K562 (cell line): ENCODE data around the gene MASP1. TPM values are rescaled to one million over a fixed set of nuclear protein-coding genes. Genes with fewer than 3 reads are reported as not detected.

ENCODE experiments used
- BRD4 ChIP-seq: fragments of 200-600 bp; sonication (generic); IDR thresholded peaks from 2 replicates; pipeline ENCODE4 v1.6.1; 2017; ENCODE audit warnings: inconsistent platforms
- CHCHD3 ChIP-seq: fragments of 250-450 bp; sonication (Bioruptor Pico); IDR thresholded peaks from 2 replicates; pipeline ENCODE4 v2.1.2; 2022; ENCODE audit warnings: mild to moderate bottlenecking
- CREM ChIP-seq: IDR thresholded peaks from 2 replicates; pipeline ENCODE4 v1.6.1; 2014; ENCODE audit warnings: antibody characterized with exemption, low read depth
- ESRRB ChIP-seq: fragments of 250-450 bp; sonication (Bioruptor Pico); IDR thresholded peaks from 2 replicates; pipeline ENCODE4 v1.5.0; 2020; ENCODE audit warnings: mild to moderate bottlenecking, moderate library complexity, borderline replicate concordance
- FIP1L1 ChIP-seq: fragments of 200-400 bp; formaldehyde crosslinking; IDR thresholded peaks from 2 replicates; pipeline ENCODE4 v1.6.1; 2018; ENCODE audit warnings: mild to moderate bottlenecking, low read depth, low read length; ENCODE audit not compliant: poor library complexity, severe bottlenecking
- FOSL1 ChIP-seq: fragments of 200-800 bp; sonication (Bioruptor generic); conservative IDR thresholded peaks from 2 replicates; pipeline ENCODE4 v1.6.1; 2016; ENCODE audit warnings: missing genetic modification characterization, missing compliant biosample characterization
- FOXJ3 ChIP-seq: sonication (generic); formaldehyde crosslinking; IDR thresholded peaks from 2 replicates; pipeline ENCODE4 v1.4.0; 2020; ENCODE audit warnings: mild to moderate bottlenecking, missing genetic modification reagents
- FOXM1 ChIP-seq, 2 experiments: fragments of 450-650 bp in 1 of 2; sonication (generic) in 1 of 2; formaldehyde crosslinking in 1 of 2; IDR thresholded peaks; 2 replicates each; pipeline versions ENCODE4 v1.6.1 to v1.9.0; 2017 to 2022; ENCODE audit warnings: low read depth in 2 of 2, mild to moderate bottlenecking in 2 of 2, missing genetic modification reagents in 1 of 2, moderate library complexity in 1 of 2
- HMBOX1 ChIP-seq: sonication (generic); IDR thresholded peaks from 2 replicates; pipeline ENCODE4 v1.6.1; 2016
- HMG20B ChIP-seq: fragments of 250-450 bp; sonication (Bioruptor Pico); IDR thresholded peaks from 2 replicates; pipeline ENCODE4 v1.5.0; 2021; ENCODE audit warnings: mild to moderate bottlenecking
- LEF1 ChIP-seq: fragments of 450-650 bp; IDR thresholded peaks from 2 replicates; pipeline ENCODE4 v1.6.1; 2016; ENCODE audit warnings: mild to moderate bottlenecking
- MITF ChIP-seq: IDR thresholded peaks from 2 replicates; pipeline ENCODE4 v1.6.1; 2014; ENCODE audit warnings: antibody characterized with exemption
- RCOR1 ChIP-seq, 2 experiments: IDR thresholded peaks; 2 replicates each; pipeline ENCODE4 v1.6.1; 2012; ENCODE audit warnings: low read depth in 2 of 2, low read length in 2 of 2, borderline replicate concordance in 1 of 2, improper control_type of control experiment in 1 of 2
- SREBF2 ChIP-seq: sonication (generic); formaldehyde crosslinking; IDR thresholded peaks from 2 replicates; pipeline ENCODE4 v1.4.0; 2020; ENCODE audit warnings: mild to moderate bottlenecking, missing genetic modification reagents
- TEAD4 ChIP-seq, 2 experiments: sonication (generic) in 1 of 2; formaldehyde crosslinking in 1 of 2; IDR thresholded peaks; 2 replicates each; pipeline versions ENCODE4 v1.6.1 to v1.8.0; 2012 to 2022; ENCODE audit warnings: borderline replicate concordance in 1 of 2, inconsistent platforms in 1 of 2, low read length in 1 of 2, mild to moderate bottlenecking in 1 of 2, missing genetic modification reagents in 1 of 2
- TRIM25 ChIP-seq: fragments of 450-650 bp; IDR thresholded peaks from 2 replicates; pipeline ENCODE4 v1.7.0; 2016; ENCODE audit warnings: borderline replicate concordance
- ZMIZ1 ChIP-seq, 2 experiments: fragments of 150-350 bp in 1 of 2; IDR thresholded peaks; 2 replicates each; pipeline ENCODE4 v1.6.1; 2012 to 2016; ENCODE audit warnings: low read depth in 2 of 2, low read length in 2 of 2, mild to moderate bottlenecking in 1 of 2, moderate library complexity in 1 of 2
- ZNF134 ChIP-seq: fragments of 250-450 bp; sonication (Bioruptor Pico); conservative IDR thresholded peaks from 2 replicates; pipeline ENCODE4 v1.4.0; 2020
- polyA plus RNA-seq, 8 experiments: library from polyadenylated mRNA; depleted of rRNA in 4 of 8; stranded (reverse) in 5 of 8; unstranded in 3 of 8; fragments of >200 nt; fragmentation: Nextera tagmentation in 2 of 8; fragmentation: Illumina TruSeq in 1 of 8; extraction: Ambion mirVana in 2 of 8; extraction: Trizol in 1 of 8; gene quantifications; 2 replicates each; pipeline versions ENCODE4 v1.2.1 to v1.2.3, GENCODE V29; 2011 to 2014; ENCODE audit warnings: inconsistent platforms in 1 of 8, missing spikeins in 1 of 8
- total RNA-seq, 7 experiments: library from RNA; depleted of rRNA in 6 of 7; stranded (reverse); fragments of >200 nt in 6 of 7; fragmentation: Illumina TruSeq in 2 of 7; extraction: Trizol in 2 of 7; gene quantifications; 2 replicates each; pipeline versions ENCODE4 v1.2.1 to v1.2.3, GENCODE V29; 2011 to 2021; ENCODE audit warnings: low replicate concordance in 1 of 7

The MASP1 gene
- total and polyA plus RNA-seq, 9 of the 15 experiments (the other 6 are each of a cell fraction or from before 2014, with no cell fraction given) = 0.03 to 0.24 (median 0.20) TPM; not detected in 3

GRCh38 chr3:187186801-187187421 lies 104.6 kb downstream of the MASP1 start (continued):
- no peak for TF ChIP-seq ZMIZ1 (IDR thresholded peaks at IDR 0.05; ENCODE audit: low read depth in 2 of 2, low read length in 2 of 2)
- peak in 1 of 2 experiments; percentile 86; a peak in 2 of 4 replicates for TF ChIP-seq RCOR1 (IDR thresholded peaks at IDR 0.05; ENCODE audit: borderline replicate concordance in 1 of 2, low read depth in 2 of 2, low read length in 2 of 2)
- TF ChIP-seq FOSL1 (tag) = peak; percentile 88
- peak; percentile 21; the same call in 1 of the 2 replicates for TF ChIP-seq TEAD4 (IDR thresholded peaks at IDR 0.05; ENCODE audit: low read length)
- TF ChIP-seq TEAD4 (CRISPR knock-in tag; IDR thresholded peaks at IDR 0.05; ENCODE audit: borderline replicate concordance) = no peak
- TF ChIP-seq TRIM25 = no peak
- no peak for TF ChIP-seq HMG20B (CRISPR knock-in tag)
- TF ChIP-seq FOXM1 (IDR thresholded peaks at IDR 0.05; ENCODE audit: low read depth) = no peak
- TF ChIP-seq FOXM1 (CRISPR knock-in tag; IDR thresholded peaks at IDR 0.05; ENCODE audit: low read depth) = no peak
- no peak for TF ChIP-seq ESRRB (CRISPR knock-in tag)
- TF ChIP-seq SREBF2 (CRISPR knock-in tag) = no peak
- no peak for TF ChIP-seq MITF
- no peak for TF ChIP-seq FIP1L1
- TF ChIP-seq FOXJ3 (CRISPR knock-in tag) = no peak
- TF ChIP-seq LEF1 = peak; percentile 54; the same call in 1 of the 2 replicates
- no peak for TF ChIP-seq ZNF134 (CRISPR knock-in tag)
- peak; percentile 85 for TF ChIP-seq HMBOX1
- TF ChIP-seq CREM = no peak
- no peak for TF ChIP-seq CHCHD3
- no peak for TF ChIP-seq BRD4
